ENCODE results near the gene RHOA.

- TF ChIP-seq MAX (IDR thresholded peaks at IDR 0.05; ENCODE audit: low read depth, low read length) (no peak), CTCF (IDR thresholded peaks at IDR 0.05 in 2 of 3, conservative IDR thresholded peaks at IDR 0.05 in 1 of 3; ENCODE audit: control insufficient read depth in 2 of 3, extremely low read depth in 1 of 3, insufficient read depth in 1 of 3, low read depth in 3 of 3, low read length in 3 of 3) (no peak), POLR2AphosphoS5 (IDR thresholded peaks at IDR 0.05; ENCODE audit: low read length) (no peak), EZH2 (IDR thresholded peaks at IDR 0.05; ENCODE audit: borderline replicate concordance, control insufficient read depth, low read depth, low read length) (no peak), STAT3 (IDR thresholded peaks at IDR 0.05; ENCODE audit: low read depth, low read length) (no peak), HDAC2 (IDR thresholded peaks at IDR 0.05) (no peak), YY1 (IDR thresholded peaks at IDR 0.05; ENCODE audit: low read depth, low read length) (no peak), ETV6 (conservative IDR thresholded peaks at IDR 0.05 in 1 of 2, IDR thresholded peaks at IDR 0.05 in 1 of 2; ENCODE audit: borderline replicate concordance in 1 of 2, low read depth in 1 of 2) (no peak), POLR2A (IDR thresholded peaks at IDR 0.05; ENCODE audit: low read depth, low read length) (no peak), SMAD1 (IDR thresholded peaks at IDR 0.05; ENCODE audit: low read depth, partially characterized antibody) (no peak), RELA (IDR thresholded peaks at IDR 0.05; ENCODE audit: borderline replicate concordance, partially characterized antibody) (no peak), TCF12 (IDR thresholded peaks at IDR 0.05; ENCODE audit: low read depth, low read length) (no peak), EP300 (IDR thresholded peaks at IDR 0.05; ENCODE audit: borderline replicate concordance in 1 of 2, control insufficient read depth in 1 of 2, low read depth in 2 of 2, low read length in 2 of 2) (no peak), ATF3 (IDR thresholded peaks at IDR 0.05; ENCODE audit: borderline replicate concordance, extremely low read depth, low read depth, low read length) (no peak)
These were observed 33.6 kb upstream of the RHOA start for GRCh38 chr3:49445391-49445790.
